Neural cell (in vitro differentiated cells): ENCODE data around the gene MEF2A.

ENCODE experiments used
- EP300 ChIP-seq: fragments of 450-650 bp; conservative IDR thresholded peaks from 2 replicates; pipeline ENCODE4 v1.6.1; 2014; ENCODE audit warnings: antibody characterized with exemption, mild to moderate bottlenecking, moderate library complexity; ENCODE audit not compliant: poor library complexity, severe bottlenecking
- EZH2 ChIP-seq: fragments of 200-600, 300-800 bp; shearing (Covaris generic), sonication (generic); IDR thresholded peaks from 2 replicates; pipeline ENCODE4 v1.6.1; 2014; ENCODE audit warnings: antibody characterized with exemption, low read length, borderline replicate concordance, mild to moderate bottlenecking; ENCODE audit not compliant: insufficient read depth, poor library complexity, severe bottlenecking
- TF ChIP-seq, protein P1 (sequence below): fragments of 450-650 bp; IDR thresholded peaks from 2 replicates; pipeline ENCODE4 v1.5.1; 2014; ENCODE audit warnings: antibody characterized with exemption, mild to moderate bottlenecking, moderate library complexity; ENCODE audit not compliant: poor library complexity, severe bottlenecking

DNA sequence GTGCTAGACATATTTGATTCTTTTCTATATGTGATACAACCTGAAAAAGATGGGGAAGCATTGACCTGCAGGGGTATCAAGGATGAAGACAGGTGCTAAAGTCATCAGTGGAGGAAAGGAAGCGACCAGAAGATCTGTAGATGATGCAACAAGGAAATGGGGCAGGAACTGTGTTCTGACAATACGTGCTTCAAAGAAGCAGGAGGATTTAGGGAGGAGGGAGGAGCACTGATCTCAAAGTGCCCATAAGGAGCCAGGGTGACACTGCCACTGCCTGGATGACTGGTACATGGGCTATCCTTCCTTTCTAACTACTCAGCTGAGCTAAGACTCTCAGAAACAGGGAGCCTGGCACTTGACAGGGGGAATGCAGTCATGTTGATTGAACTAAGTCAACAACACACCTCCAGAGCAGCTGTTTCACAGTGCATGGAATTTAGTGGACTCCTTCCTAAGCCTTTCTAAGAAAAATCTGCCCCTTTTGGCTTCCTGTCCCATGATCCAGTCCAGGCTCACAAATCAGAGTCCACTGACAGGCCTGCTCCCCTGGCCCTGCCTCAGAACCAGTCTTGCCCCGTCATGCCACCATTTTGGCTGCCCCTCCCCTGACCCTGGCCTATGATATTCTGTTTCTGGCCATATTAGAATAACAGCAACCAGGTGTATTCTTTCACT lies 155.5 kb downstream of the MEF2A start:
- TF ChIP-seq EP300: no peak
- no peak for TF ChIP-seq EZH2
- TF ChIP-seq, protein P1, sequence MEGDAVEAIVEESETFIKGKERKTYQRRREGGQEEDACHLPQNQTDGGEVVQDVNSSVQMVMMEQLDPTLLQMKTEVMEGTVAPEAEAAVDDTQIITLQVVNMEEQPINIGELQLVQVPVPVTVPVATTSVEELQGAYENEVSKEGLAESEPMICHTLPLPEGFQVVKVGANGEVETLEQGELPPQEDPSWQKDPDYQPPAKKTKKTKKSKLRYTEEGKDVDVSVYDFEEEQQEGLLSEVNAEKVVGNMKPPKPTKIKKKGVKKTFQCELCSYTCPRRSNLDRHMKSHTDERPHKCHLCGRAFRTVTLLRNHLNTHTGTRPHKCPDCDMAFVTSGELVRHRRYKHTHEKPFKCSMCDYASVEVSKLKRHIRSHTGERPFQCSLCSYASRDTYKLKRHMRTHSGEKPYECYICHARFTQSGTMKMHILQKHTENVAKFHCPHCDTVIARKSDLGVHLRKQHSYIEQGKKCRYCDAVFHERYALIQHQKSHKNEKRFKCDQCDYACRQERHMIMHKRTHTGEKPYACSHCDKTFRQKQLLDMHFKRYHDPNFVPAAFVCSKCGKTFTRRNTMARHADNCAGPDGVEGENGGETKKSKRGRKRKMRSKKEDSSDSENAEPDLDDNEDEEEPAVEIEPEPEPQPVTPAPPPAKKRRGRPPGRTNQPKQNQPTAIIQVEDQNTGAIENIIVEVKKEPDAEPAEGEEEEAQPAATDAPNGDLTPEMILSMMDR: no peak
